Activated naive CD8-positive, alpha-beta T cell treated with anti-CD3 and anti-CD28 coated beads for 36 hours (primary cell): ENCODE measurements around the gene TPRA1. TPM values are rescaled to one million over a fixed set of nuclear protein-coding genes. Genes with fewer than 3 reads are reported as not detected.

Source experiments
- DNase-seq: peaks from one replicate; pipeline ENCODE4 v3.0.0; 2021
- H3K27ac Mint-ChIP-seq: one replicate; pipeline ENCODE4 v1.8.0; 2022; ENCODE audit warnings: mild to moderate bottlenecking, moderate library complexity, mixed read lengths
- H3K27me3 Mint-ChIP-seq: one replicate; pipeline ENCODE4 v1.8.0; 2022; ENCODE audit warnings: mild to moderate bottlenecking, mixed read lengths
- H3K36me3 Mint-ChIP-seq: one replicate; pipeline ENCODE4 v1.8.0; 2021; ENCODE audit warnings: mild to moderate bottlenecking, mixed read lengths
- H3K4me1 Mint-ChIP-seq: one replicate; pipeline ENCODE4 v1.8.0; 2021; ENCODE audit warnings: mixed read lengths
- H3K4me3 Mint-ChIP-seq: one replicate; pipeline ENCODE4 v1.8.0; 2022; ENCODE audit warnings: mild to moderate bottlenecking, moderate library complexity, mixed read lengths
- H3K9me3 Mint-ChIP-seq: one replicate; pipeline ENCODE4 v1.8.0; 2022; ENCODE audit warnings: mixed read lengths
- total RNA-seq, 2 experiments: library from RNA; stranded (reverse); gene quantifications; one replicate each; pipeline ENCODE4 v1.2.3, GENCODE V29; 2021

TPRA1 gene
- total RNA-seq, 2 experiments from 2014 or later: 29.4 to 32.3 TPM

DNA sequence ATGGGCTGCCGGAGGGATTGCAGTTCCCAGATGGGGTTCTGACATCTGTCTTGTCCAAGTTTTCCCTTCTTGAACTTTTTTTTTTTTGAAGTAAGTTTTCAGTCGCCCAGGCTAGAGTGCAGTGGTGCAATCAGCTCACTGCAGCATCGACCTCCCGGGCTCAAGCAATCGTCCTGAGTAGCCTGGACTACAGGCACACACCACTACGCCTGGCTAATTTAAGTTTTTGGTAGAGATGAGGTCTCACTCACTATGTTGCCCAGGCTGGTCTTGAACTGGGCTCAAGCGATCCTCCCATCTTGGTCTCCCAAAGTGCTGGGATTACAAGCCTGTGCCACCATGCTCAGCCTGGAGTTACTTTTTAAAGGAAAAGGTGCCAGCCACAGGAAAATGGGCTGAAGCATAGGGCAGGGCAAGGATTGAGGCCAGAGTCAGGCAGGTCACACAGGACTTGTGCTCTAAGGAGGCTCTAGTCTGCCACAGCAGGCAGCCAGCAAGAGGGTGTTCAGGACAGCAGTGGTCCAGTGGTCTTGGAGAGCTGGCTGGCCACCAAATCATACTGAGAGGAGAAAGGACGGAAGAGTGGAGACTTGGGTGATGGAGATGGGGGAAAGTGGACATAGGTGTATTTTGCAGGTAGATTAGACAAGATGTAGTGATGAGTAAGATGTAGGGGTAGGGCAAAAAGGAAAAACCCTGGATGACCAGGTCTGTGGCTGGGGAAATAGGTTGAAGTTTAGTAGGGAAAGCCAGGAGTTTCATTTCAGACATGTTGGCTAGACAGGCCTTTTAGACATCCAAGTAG is 32.4 kb upstream of the TPRA1 start:
- Mint-ChIP-seq H3K27me3 (peaks cover 16% of the 10 kb centered on the region), H3K4me1 (peaks cover 17% of the 10 kb centered on the region), H3K27ac (peak overlapping the region; percentile 13), H3K36me3 (peaks cover 41% of the 10 kb centered on the region), H3K9me3 (no peaks in the 10 kb centered on the region), H3K4me3 (no peak overlapping the region)
- no peak for DNase-seq

DNA sequence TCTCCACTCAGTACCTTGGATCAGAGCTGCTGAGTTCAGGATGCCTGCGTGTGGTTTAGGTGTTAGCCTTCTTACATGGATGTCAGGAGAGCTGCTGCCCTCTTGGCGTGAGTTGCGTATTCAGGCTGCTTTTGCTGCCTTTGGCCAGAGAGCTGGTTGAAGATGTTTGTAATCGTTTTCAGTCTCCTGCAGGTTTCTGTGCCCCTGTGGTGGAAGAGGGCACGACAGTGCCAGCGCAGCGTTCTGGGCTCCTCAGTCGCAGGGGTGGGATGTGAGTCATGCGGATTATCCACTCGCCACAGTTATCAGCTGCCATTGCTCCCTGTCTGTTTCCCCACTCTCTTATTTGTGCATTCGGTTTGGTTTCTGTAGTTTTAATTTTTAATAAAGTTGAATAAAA is 31.5 kb upstream of the TPRA1 start:
- H3K27me3 Mint-ChIP-seq: peaks cover 7% of the 10 kb centered on the region
- no peak overlapping the region for H3K27ac Mint-ChIP-seq
- H3K36me3 Mint-ChIP-seq: peaks cover 49% of the 10 kb centered on the region
- H3K9me3 Mint-ChIP-seq: no peaks in the 10 kb centered on the region
- H3K4me3 Mint-ChIP-seq: no peak overlapping the region
- DNase-seq: no peak
- H3K4me1 Mint-ChIP-seq: peaks cover 15% of the 10 kb centered on the region

DNA sequence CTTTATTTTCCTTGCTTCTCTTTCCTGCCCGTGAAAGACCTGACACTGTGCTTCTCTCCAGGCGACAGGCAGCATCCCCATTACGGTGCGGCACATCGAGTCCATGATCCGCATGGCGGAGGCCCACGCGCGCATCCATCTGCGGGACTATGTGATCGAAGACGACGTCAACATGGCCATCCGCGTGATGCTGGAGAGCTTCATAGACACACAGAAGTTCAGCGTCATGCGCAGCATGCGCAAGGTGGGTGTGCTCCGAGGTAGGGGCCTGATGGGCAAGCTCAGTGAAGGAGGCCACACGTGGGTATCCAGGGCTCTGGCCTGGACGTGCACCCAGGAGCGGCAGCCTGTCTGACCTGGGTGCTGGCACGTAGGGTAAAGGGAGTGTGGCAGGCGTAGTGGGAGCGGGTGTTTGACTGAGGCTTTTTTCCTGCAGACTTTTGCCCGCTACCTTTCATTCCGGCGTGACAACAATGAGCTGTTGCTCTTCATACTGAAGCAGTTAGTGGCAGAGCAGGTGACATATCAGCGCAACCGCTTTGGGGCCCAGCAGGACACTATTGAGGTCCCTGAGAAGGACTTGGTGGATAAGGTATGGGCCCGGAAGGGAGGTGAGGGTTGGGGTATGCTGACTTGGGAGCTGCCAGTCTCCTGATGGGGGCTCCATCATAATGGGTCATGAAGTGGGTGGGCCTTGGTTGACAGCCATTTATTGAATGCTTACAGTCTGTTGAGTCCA is 30.3 kb upstream of the TPRA1 start:
- Mint-ChIP-seq H3K4me1 (peaks cover 7% of the 10 kb centered on the region), H3K36me3 (peaks cover 61% of the 10 kb centered on the region), H3K27ac (no peak overlapping the region)

DNA sequence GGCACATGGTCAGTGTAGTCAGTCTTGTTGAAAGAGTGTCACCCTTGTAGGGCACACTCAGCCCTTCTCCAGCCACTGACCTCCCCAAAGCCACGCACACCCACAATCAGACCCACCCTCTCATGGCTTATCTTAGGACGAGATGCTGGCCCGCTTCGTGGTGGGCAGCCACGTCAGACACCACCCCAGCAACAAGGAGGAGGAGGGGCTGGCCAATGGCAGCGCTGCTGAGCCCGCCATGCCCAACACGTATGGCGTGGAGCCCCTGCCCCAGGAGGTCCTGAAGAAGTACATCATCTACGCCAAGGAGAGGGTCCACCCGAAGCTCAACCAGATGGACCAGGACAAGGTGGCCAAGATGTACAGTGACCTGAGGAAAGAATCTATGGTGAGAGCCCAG is 28.4 kb upstream of the TPRA1 start:
- DNase-seq: no peak
- peaks cover 75% of the 10 kb centered on the region for H3K36me3 Mint-ChIP-seq
- no peaks in the 10 kb centered on the region for H3K27me3 Mint-ChIP-seq
- H3K4me3 Mint-ChIP-seq: no peak overlapping the region
- no peaks in the 10 kb centered on the region for H3K9me3 Mint-ChIP-seq
- peaks cover 3% of the 10 kb centered on the region for H3K4me1 Mint-ChIP-seq
- H3K27ac Mint-ChIP-seq: peak overlapping the region; percentile 13

More for the DNA sequence above, 30.3 kb upstream of the TPRA1 start:
- no peak overlapping the region for H3K4me3 Mint-ChIP-seq
- H3K27me3 Mint-ChIP-seq: peaks cover 3% of the 10 kb centered on the region
- no peak for DNase-seq
- no peaks in the 10 kb centered on the region for H3K9me3 Mint-ChIP-seq

DNA sequence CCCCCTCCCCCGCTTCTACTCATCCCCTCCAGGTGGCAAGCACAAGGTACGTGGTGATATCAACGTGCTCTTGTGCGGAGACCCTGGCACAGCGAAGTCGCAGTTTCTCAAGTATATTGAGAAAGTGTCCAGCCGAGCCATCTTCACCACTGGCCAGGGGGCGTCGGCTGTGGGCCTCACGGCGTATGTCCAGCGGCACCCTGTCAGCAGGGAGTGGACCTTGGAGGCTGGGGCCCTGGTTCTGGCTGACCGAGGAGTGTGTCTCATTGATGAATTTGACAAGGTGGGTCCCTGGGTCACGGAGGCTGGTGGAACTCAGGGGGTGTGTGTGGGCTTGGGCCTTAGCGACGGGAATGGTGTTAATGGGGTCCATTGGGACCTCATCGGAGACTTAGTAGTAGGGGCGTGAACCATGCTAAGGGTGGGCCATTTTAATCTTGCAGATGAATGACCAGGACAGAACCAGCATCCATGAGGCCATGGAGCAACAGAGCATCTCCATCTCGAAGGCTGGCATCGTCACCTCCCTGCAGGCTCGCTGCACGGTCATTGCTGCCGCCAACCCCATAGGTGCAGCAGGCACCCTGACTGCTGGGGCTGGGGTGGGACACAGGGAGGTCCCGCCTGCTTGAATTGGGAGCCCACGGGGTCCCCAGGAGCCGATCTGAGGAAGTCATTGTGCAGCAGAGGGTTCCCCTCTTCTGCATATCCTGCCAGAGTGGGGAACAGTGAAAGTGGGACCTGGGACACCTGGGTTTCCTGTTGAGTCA is 26.5 kb upstream of the TPRA1 start:
- no peaks in the 10 kb centered on the region for H3K27me3 Mint-ChIP-seq
- H3K27ac Mint-ChIP-seq: no peak overlapping the region
- no peaks in the 10 kb centered on the region for H3K9me3 Mint-ChIP-seq
- peaks cover 3% of the 10 kb centered on the region for H3K4me1 Mint-ChIP-seq
- H3K4me3 Mint-ChIP-seq: no peak overlapping the region
- no peak for DNase-seq
- H3K36me3 Mint-ChIP-seq: peaks cover 74% of the 10 kb centered on the region

DNA sequence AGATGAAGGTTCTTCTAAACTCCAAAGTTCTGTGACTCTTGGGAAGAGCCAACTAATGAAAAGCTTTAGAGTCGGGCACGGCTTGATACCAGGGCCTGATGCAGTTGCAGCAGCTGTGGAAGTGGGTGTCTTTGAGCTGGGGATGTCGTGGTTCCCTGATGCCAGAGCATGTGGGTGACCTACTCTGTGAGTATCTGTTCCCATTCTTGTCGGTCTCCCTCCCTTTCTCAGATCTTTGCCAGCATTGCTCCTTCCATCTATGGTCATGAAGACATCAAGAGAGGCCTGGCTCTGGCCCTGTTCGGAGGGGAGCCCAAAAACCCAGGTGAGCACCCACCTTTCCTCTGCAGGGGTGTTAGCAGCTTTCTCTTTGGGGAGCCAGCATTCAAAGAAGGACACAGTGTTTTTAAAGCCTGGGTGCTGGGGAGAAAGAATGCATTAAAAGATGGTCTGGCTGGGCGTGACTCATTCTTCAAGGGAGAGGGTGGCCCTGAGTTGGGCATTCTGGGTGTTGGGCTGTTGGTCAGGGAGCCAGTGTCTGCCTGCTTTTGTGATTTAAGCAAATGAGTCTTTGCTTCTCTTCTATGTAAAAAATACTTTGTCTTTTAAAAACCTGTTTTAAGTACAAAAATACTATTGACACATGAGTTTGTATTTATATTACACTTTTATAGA is 25.2 kb upstream of the TPRA1 start:
- Mint-ChIP-seq H3K36me3 (peaks cover 71% of the 10 kb centered on the region), H3K4me3 (no peak overlapping the region), H3K27me3 (no peaks in the 10 kb centered on the region), H3K27ac (no peak overlapping the region), H3K9me3 (no peaks in the 10 kb centered on the region), H3K4me1 (peaks cover 3% of the 10 kb centered on the region)
- DNase-seq: no peak

DNA sequence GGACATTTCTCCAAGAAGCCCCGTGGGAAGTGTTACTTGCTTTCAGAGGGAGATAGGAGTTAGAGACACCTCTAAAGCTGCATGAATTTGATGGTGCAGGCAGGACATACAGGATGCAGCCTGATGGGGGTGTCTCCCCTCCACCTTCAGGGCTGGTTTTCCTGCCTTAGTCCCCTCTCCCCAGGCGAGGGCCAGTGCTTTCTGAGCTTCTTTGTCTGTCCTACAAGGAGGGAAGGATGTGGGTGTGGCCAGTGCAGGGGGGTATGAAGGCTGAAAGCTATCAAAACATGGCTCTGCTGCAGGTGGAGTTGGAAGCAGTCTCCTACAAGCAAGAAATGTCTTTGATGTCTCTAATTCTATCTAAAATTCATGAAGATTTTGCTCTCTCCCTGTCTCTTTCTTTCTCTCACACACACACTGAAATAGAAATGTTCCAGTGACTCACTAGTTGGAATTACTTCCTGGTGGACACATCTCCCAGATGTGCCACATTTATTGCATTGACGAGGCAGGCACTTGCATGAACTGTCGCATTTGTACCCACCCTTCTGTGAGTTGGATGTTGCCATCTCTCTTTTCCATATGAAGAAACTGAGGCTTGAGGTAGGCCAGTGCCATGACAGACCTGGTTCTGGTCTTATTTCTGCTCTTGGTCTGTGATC is 24.5 kb upstream of the TPRA1 start:
- H3K4me1 Mint-ChIP-seq: peaks cover 3% of the 10 kb centered on the region
- H3K27ac Mint-ChIP-seq: no peak overlapping the region
- H3K4me3 Mint-ChIP-seq: no peak overlapping the region
- peaks cover 71% of the 10 kb centered on the region for H3K36me3 Mint-ChIP-seq
- no peaks in the 10 kb centered on the region for H3K9me3 Mint-ChIP-seq
- no peak for DNase-seq
- no peaks in the 10 kb centered on the region for H3K27me3 Mint-ChIP-seq

DNA sequence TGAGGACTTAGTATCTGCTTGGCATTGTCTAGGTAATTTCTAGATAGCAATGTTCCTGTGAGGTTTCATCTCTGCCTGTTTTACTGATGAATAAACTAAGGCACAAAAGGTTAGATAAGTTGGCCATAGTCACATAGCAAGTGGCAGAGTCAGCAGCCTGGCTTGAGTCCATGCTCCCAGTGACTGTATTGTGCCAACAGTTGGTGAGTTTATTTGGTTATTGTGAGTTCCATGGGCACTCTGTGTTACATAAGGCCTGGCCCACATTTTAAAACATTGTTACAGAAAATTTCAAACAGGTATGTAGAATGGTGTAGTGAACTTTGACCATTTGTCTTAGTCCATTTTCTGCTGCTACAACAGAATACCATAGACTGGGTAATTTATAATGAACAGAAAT is 22.9 kb upstream of the TPRA1 start:
- H3K4me3 Mint-ChIP-seq: no peak overlapping the region
- H3K27ac Mint-ChIP-seq: no peak overlapping the region
- H3K27me3 Mint-ChIP-seq: no peaks in the 10 kb centered on the region
- peaks cover 3% of the 10 kb centered on the region for H3K4me1 Mint-ChIP-seq
- H3K9me3 Mint-ChIP-seq: no peaks in the 10 kb centered on the region
- no peak for DNase-seq
- peaks cover 68% of the 10 kb centered on the region for H3K36me3 Mint-ChIP-seq

DNA sequence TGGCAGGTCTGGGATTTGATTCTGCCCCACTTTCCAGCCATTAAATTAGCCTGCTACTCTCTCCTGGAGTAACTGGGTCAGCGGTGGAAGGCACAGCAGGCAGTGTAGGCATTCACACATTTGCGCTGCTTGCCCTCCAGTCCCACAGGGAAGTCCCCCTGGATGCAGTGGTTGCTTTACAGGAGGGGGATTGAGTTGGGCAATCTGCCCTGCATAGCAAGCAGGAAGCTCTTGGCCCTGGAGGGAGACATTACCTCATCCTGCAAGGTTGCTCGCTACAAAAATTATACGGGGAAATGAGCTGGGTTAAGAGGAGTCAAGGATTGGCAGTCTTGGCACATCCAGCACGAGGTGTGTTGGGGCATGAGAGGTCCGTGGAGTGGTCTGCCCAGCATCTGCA is 22.4 kb upstream of the TPRA1 start:
- Mint-ChIP-seq H3K27me3 (no peaks in the 10 kb centered on the region), H3K27ac (no peak overlapping the region), H3K4me1 (peaks cover 3% of the 10 kb centered on the region), H3K4me3 (no peak overlapping the region), H3K36me3 (peaks cover 68% of the 10 kb centered on the region), H3K9me3 (no peaks in the 10 kb centered on the region)
- no peak for DNase-seq

DNA sequence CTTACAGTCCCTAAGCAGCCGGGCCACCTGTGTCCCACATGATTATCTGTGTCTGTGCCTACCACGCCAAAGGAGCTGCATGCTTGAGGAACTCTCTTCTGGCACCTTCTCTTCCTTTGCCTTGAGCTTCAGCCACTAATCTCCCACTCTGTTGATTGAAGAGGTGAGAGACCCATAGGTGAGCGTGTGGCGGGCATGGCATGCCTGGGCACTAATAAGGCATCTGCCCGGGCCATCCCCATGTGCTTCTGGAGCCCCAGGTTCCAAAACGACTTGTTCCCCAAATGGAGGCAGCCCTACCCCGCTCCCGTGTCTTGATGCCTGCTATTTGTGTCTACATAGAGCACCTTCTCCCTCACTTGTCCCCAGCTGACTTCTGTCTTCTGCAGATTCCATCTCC is 20.7 kb upstream of the TPRA1 start:
- no peak overlapping the region for H3K4me3 Mint-ChIP-seq
- DNase-seq: no peak
- no peaks in the 10 kb centered on the region for H3K27me3 Mint-ChIP-seq
- H3K27ac Mint-ChIP-seq: no peak overlapping the region
- peaks cover 67% of the 10 kb centered on the region for H3K36me3 Mint-ChIP-seq
- H3K4me1 Mint-ChIP-seq: peaks cover under 1% of the 10 kb centered on the region
- H3K9me3 Mint-ChIP-seq: no peaks in the 10 kb centered on the region

DNA sequence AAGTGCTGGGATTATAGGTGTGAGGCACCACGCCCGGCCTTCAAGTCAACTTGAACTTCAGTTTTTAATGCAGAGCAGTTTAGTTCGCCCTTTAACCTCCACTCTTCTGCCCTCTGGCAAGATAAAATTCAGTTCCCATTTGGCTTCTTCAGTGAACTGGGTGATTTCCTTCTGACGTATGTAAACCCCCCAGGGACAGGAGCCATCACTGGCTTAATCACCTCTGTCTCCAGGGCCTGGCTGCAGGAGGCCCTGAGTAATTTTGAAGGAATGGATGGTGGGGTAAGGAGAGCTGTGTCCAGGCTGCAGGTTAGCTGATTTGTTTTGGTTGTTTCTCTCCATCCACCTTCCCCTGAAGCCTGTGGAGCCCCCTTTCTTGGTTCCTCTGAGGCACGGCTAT is 19.6 kb upstream of the TPRA1 start:
- Mint-ChIP-seq H3K27ac (no peak overlapping the region), H3K4me3 (no peak overlapping the region), H3K4me1 (no peaks in the 10 kb centered on the region)

DNA sequence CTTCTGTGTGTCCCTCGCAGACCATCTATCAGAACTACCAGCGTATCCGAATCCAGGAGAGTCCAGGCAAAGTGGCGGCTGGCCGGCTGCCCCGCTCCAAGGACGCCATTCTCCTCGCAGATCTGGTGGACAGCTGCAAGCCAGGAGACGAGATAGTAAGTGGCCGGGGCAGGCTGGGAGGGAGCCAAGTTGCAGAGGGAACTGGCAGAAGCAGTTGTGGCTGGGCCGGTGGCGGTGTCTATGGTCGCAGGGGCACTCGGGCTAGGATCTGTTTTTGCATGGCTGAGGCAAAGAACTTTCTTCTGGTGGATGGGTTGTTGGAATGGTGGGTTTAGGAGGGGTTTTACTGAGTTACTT is 17.8 kb upstream of the TPRA1 start:
- Mint-ChIP-seq H3K9me3 (no peaks in the 10 kb centered on the region), H3K27ac (no peak overlapping the region), H3K36me3 (peaks cover 73% of the 10 kb centered on the region), H3K27me3 (no peaks in the 10 kb centered on the region), H3K4me3 (no peak overlapping the region), H3K4me1 (peaks cover 4% of the 10 kb centered on the region)
- DNase-seq: no peak

More for the DNA sequence above, 19.6 kb upstream of the TPRA1 start:
- Mint-ChIP-seq H3K9me3 (no peaks in the 10 kb centered on the region), H3K36me3 (peaks cover 67% of the 10 kb centered on the region), H3K27me3 (no peaks in the 10 kb centered on the region)
- no peak for DNase-seq

DNA sequence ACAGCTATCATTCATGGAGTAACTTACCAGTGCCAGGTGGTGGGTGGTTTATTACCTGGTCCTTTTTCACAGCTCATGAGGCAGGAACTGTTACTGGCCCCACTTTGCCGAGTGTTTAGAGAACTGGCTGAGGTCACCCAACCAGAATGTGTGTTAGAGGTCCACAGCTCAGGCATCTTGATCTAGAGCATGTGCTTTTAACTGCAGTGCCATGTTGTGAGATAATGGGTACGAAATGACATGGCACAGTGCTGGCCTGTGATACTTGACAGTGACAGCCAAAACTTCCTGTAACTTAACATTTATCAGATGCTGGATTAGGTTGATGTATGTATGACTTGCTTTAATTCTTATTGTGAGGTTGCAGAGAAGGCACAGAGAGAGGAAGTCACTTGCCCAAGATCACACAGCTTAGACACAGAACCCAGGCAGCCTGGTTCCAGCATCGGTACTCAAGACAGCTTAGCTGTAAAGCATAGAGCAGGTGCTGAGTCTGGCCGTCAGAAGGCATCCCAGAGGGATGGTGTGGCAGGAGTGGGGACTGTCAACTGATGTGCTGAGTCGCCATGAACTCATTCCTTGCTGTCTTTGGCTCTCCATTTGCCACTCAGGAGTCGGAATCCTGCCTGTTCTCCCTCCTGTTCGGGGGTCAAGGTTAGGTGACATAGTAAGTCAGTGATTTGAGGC is 17.3 kb upstream of the TPRA1 start:
- H3K27me3 Mint-ChIP-seq: no peaks in the 10 kb centered on the region
- H3K4me1 Mint-ChIP-seq: peaks cover 6% of the 10 kb centered on the region
- no peaks in the 10 kb centered on the region for H3K9me3 Mint-ChIP-seq
- peaks cover 70% of the 10 kb centered on the region for H3K36me3 Mint-ChIP-seq
- DNase-seq: no peak
- H3K4me3 Mint-ChIP-seq: no peak overlapping the region
- no peak overlapping the region for H3K27ac Mint-ChIP-seq

DNA sequence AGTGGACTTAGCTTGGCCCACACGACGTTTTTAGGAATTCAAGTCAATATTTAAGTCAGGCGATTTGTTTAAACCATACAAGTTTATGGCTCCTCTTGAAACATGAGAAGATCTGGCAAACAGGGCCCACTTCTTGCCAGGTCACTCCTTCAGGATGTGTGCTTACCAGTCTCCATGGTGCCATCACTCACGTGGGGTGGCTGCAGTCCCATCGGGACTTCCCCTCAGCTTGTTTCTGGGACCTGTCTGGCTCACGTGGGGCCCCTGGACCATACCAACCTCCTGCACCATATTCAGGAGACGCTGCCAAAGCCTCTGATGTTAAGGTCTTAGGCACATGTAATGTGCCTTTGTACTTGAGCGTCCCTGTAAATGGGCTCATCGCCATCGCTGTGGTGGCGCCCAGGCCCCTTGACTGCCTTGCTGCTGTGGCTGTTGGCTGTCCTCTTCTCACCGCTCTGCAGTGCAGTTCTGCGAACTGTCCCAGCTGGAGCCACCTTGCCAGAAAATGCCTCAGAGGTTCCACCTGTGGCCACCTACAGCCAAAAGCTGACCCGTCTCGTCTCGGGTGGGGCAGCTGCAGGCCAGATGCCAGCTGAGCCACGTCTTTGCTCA is 16.6 kb upstream of the TPRA1 start:
- Mint-ChIP-seq H3K36me3 (peaks cover 70% of the 10 kb centered on the region), H3K4me1 (peaks cover 11% of the 10 kb centered on the region), H3K4me3 (no peak overlapping the region), H3K27ac (no peak overlapping the region), H3K9me3 (no peaks in the 10 kb centered on the region), H3K27me3 (no peaks in the 10 kb centered on the region)
- no peak for DNase-seq
